Neural cell (in vitro differentiated cells): ENCODE results near the gene SMC1A. TPM values are rescaled to one million over a fixed set of nuclear protein-coding genes. Genes with fewer than 3 reads are reported as not detected.

Experiments used
- H2AFZ ChIP-seq: fragments of 200-600, 300-800 bp; sonication (generic), shearing (Covaris generic); 2 replicates; pipeline ENCODE4 v1.6.0; 2014; ENCODE audit warnings: low read depth, mild to moderate bottlenecking, antibody characterized with exemption, low read length, moderate library complexity
- H3F3A ChIP-seq: fragments of 200-600 bp; shearing (Covaris generic); 2 replicates; pipeline ENCODE4 v1.6.1; 2016; ENCODE audit warnings: mild to moderate bottlenecking, moderate library complexity, mixed read lengths, antibody characterized with exemption, low read length; ENCODE audit not compliant: insufficient read depth, poor library complexity, severe bottlenecking
- H3K27ac ChIP-seq: fragments of 200-600, 300-800 bp; sonication (generic), shearing (Covaris generic); 2 replicates; pipeline ENCODE4 v1.5.1; 2014; ENCODE audit warnings: mild to moderate bottlenecking, low read length, moderate library complexity
- H3K27me3 ChIP-seq: fragments of 300-800, 200-600 bp; sonication (generic), shearing (Covaris generic); 2 replicates; pipeline ENCODE4 v1.6.0; 2014; ENCODE audit warnings: mild to moderate bottlenecking, low read depth, low read length, moderate library complexity; ENCODE audit not compliant: insufficient read depth
- H3K36me3 ChIP-seq: fragments of 300-800, 200-600 bp; sonication (generic), shearing (Covaris generic); 2 replicates; pipeline ENCODE4 v1.5.1; 2014; ENCODE audit warnings: mild to moderate bottlenecking, antibody characterized with exemption, low read length, moderate library complexity; ENCODE audit not compliant: insufficient read depth
- H3K4me2 ChIP-seq: fragments of 300-800, 200-600 bp; sonication (generic), shearing (Covaris generic); 2 replicates; pipeline ENCODE4 v1.6.0; 2014; ENCODE audit warnings: mild to moderate bottlenecking, low read length
- H3K4me3 ChIP-seq: fragments of 300-800, 200-600 bp; sonication (generic), shearing (Covaris generic); 2 replicates; pipeline ENCODE4 v1.5.1; 2014; ENCODE audit warnings: mild to moderate bottlenecking, low read length, moderate library complexity
- H3K79me2 ChIP-seq: fragments of 200-600 bp; shearing (Covaris generic); replicated peaks from 2 replicates; pipeline ENCODE4 v1.6.0; 2014; ENCODE audit warnings: mild to moderate bottlenecking, low read length, moderate library complexity; ENCODE audit not compliant: insufficient read depth
- H3K9ac ChIP-seq: fragments of 300-800, 200-600 bp; sonication (generic), shearing (Covaris generic); 2 replicates; pipeline ENCODE4 v1.6.1; 2016; ENCODE audit warnings: mild to moderate bottlenecking, low read length, mixed read lengths
- H3K9me2 ChIP-seq: fragments of 200-600 bp; shearing (Covaris generic); 2 replicates; pipeline ENCODE4 v1.6.1; 2016; ENCODE audit warnings: mild to moderate bottlenecking, low read length, mixed read lengths; ENCODE audit not compliant: insufficient read depth
- H3K9me3 ChIP-seq: fragments of 200-600, 300-800 bp; sonication (generic), shearing (Covaris generic); 2 replicates; pipeline ENCODE4 v1.6.1; 2016; ENCODE audit warnings: mild to moderate bottlenecking, mixed run types, low read length, moderate library complexity, mixed read lengths
- H4K20me1 ChIP-seq: fragments of 200-600 bp; shearing (Covaris generic); 2 replicates; pipeline ENCODE4 v1.6.1; 2016; ENCODE audit warnings: mild to moderate bottlenecking, mixed run types; ENCODE audit not compliant: insufficient read depth
- EP300 ChIP-seq: fragments of 450-650 bp; conservative IDR thresholded peaks from 2 replicates; pipeline ENCODE4 v1.6.1; 2014; ENCODE audit warnings: antibody characterized with exemption, mild to moderate bottlenecking, moderate library complexity; ENCODE audit not compliant: poor library complexity, severe bottlenecking
- EZH2 ChIP-seq: fragments of 200-600, 300-800 bp; shearing (Covaris generic), sonication (generic); IDR thresholded peaks from 2 replicates; pipeline ENCODE4 v1.6.1; 2014; ENCODE audit warnings: antibody characterized with exemption, low read length, borderline replicate concordance, mild to moderate bottlenecking; ENCODE audit not compliant: insufficient read depth, poor library complexity, severe bottlenecking
- POLR2AphosphoS5 ChIP-seq: IDR thresholded peaks from 2 replicates; pipeline ENCODE4 v1.6.1; 2012
- RAD21 ChIP-seq: fragments of 450-650 bp; conservative IDR thresholded peaks from 2 replicates; pipeline ENCODE4 v1.6.1; 2014; ENCODE audit warnings: antibody characterized with exemption, mild to moderate bottlenecking, moderate library complexity
- polyA plus RNA-seq: library from polyadenylated mRNA; depleted of rRNA; stranded (reverse); fragments of >200 nt; gene quantifications from 2 replicates; pipeline ENCODE4 v1.2.3, GENCODE V29; 2014
- TF ChIP-seq, protein P1 (sequence below): IDR thresholded peaks from 2 replicates; pipeline ENCODE4 v1.6.1; 2012; ENCODE audit warnings: borderline replicate concordance
- TF ChIP-seq, protein P2 (sequence below): fragments of 450-650 bp; IDR thresholded peaks from 2 replicates; pipeline ENCODE4 v1.5.1; 2014; ENCODE audit warnings: antibody characterized with exemption, mild to moderate bottlenecking, moderate library complexity; ENCODE audit not compliant: poor library complexity, severe bottlenecking

Gene SMC1A
- polyA plus RNA-seq, 1 donor from 2014 or later, result 11.4 TPM

DNA sequence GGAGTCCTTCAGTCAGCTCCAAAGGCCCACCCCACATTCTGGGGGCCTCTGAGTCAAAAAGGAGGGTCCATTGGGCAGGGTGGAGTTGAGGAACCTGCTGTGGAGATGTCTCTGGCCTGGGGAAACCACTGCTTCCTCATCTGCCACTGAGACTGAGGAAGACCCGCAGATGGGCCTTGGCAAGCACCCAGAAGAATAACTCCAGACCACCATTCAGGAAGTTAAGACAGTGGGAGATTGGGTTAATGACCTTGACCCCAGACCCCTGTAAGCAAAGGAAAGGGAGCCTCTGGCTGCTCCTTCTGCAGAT is 19.8 kb upstream of the SMC1A start:
- Histone ChIP-seq H2AFZ (no peak overlapping the region), H3K79me2 (no peaks in the 10 kb centered on the region), H3K36me3 (no peaks in the 10 kb centered on the region), H3K9me2 (no peaks in the 10 kb centered on the region), H3K9me3 (no peaks in the 10 kb centered on the region), H4K20me1 (no peaks in the 10 kb centered on the region), H3K4me2 (no peak overlapping the region), H3K27ac (no peak overlapping the region), H3K9ac (no peak overlapping the region), H3F3A (no peaks in the 10 kb centered on the region), H3K27me3 (no peaks in the 10 kb centered on the region), H3K4me3 (peak overlapping the region; percentile 59)
- TF ChIP-seq EZH2 (no peak), EP300 (no peak), POLR2AphosphoS5 (no peak)

DNA sequence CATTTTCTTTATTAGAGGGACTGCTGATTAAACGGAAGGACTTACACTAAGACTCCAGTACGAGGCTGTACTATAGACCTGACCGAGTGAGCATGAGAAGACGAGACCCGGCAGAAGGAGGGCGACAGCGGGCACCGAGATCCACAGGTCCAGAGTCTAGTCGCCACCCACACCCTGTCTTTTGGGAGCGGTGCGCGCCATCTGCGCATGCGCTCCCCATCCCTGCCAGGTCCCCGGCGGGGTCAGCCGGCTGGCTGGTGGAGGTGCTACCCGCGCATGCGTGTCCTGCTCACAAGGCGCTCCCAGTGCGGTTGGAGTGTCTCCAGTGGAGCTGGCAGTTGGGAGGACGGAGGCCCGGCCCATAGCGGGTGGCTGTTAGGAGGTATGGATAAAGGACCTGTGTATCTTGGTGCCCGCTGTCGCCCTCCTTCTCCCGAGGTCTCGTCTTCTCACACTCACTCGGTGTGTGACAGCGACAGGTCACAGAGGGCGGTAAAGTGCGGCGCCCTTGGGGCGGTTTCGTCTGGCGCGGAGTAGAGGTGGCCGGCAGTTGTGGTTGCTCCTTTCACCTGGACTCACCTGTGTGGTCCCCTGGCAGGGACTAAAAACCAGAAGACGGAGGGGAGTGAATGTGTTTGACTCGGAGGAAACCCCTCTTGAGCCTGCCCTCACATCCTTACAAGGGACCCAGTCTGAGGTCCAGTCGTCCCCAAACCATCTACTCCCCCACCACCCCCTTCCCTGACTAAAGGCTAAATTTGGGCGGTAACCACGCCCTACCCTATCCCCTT is 19.3 kb upstream of the SMC1A start:
- no peaks in the 10 kb centered on the region for H3K36me3 ChIP-seq
- H3K79me2 ChIP-seq, result no peaks in the 10 kb centered on the region
- no peaks in the 10 kb centered on the region for H4K20me1 ChIP-seq
- no peak overlapping the region for H3K27ac ChIP-seq
- no peaks in the 10 kb centered on the region for H3K9me2 ChIP-seq
- no peak overlapping the region for H3K4me2 ChIP-seq
- no peaks in the 10 kb centered on the region for H3F3A ChIP-seq
- H3K27me3 ChIP-seq, result no peaks in the 10 kb centered on the region
- H3K9ac ChIP-seq, result no peak overlapping the region
- H3K4me3 ChIP-seq, result peak overlapping the region; percentile 59
- TF ChIP-seq, protein P1, sequence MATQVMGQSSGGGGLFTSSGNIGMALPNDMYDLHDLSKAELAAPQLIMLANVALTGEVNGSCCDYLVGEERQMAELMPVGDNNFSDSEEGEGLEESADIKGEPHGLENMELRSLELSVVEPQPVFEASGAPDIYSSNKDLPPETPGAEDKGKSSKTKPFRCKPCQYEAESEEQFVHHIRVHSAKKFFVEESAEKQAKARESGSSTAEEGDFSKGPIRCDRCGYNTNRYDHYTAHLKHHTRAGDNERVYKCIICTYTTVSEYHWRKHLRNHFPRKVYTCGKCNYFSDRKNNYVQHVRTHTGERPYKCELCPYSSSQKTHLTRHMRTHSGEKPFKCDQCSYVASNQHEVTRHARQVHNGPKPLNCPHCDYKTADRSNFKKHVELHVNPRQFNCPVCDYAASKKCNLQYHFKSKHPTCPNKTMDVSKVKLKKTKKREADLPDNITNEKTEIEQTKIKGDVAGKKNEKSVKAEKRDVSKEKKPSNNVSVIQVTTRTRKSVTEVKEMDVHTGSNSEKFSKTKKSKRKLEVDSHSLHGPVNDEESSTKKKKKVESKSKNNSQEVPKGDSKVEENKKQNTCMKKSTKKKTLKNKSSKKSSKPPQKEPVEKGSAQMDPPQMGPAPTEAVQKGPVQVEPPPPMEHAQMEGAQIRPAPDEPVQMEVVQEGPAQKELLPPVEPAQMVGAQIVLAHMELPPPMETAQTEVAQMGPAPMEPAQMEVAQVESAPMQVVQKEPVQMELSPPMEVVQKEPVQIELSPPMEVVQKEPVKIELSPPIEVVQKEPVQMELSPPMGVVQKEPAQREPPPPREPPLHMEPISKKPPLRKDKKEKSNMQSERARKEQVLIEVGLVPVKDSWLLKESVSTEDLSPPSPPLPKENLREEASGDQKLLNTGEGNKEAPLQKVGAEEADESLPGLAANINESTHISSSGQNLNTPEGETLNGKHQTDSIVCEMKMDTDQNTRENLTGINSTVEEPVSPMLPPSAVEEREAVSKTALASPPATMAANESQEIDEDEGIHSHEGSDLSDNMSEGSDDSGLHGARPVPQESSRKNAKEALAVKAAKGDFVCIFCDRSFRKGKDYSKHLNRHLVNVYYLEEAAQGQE, result no peak
- TF ChIP-seq EZH2, result no peak
- TF ChIP-seq RAD21, result no peak
- TF ChIP-seq, protein P2, sequence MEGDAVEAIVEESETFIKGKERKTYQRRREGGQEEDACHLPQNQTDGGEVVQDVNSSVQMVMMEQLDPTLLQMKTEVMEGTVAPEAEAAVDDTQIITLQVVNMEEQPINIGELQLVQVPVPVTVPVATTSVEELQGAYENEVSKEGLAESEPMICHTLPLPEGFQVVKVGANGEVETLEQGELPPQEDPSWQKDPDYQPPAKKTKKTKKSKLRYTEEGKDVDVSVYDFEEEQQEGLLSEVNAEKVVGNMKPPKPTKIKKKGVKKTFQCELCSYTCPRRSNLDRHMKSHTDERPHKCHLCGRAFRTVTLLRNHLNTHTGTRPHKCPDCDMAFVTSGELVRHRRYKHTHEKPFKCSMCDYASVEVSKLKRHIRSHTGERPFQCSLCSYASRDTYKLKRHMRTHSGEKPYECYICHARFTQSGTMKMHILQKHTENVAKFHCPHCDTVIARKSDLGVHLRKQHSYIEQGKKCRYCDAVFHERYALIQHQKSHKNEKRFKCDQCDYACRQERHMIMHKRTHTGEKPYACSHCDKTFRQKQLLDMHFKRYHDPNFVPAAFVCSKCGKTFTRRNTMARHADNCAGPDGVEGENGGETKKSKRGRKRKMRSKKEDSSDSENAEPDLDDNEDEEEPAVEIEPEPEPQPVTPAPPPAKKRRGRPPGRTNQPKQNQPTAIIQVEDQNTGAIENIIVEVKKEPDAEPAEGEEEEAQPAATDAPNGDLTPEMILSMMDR, result no peak
- no peak for TF ChIP-seq EP300
- H3K9me3 ChIP-seq, result no peaks in the 10 kb centered on the region
- no peak overlapping the region for H2AFZ ChIP-seq
